Liver (tissue), 3 donors: ENCODE measurements around the gene MYO1B.

Source experiments
- CTCF ChIP-seq: fragments of 150-350 bp; IDR thresholded peaks from 2 replicates; pipeline ENCODE4 v1.5.1; 2017; ENCODE audit warnings: improper control_type of control experiment, low read depth, low read length; ENCODE audit not compliant: missing input control
- GABPA ChIP-seq, 2 donors: IDR thresholded peaks in 1 of 2; conservative IDR thresholded peaks in 1 of 2; 2 replicates each; pipeline ENCODE4 v1.6.1; 2016; ENCODE audit warnings: antibody characterized with exemption in 2 of 2, mild to moderate bottlenecking in 1 of 2, moderate library complexity in 1 of 2
- HNF4G ChIP-seq: IDR thresholded peaks from 2 replicates; pipeline ENCODE4 v1.6.1; 2016; ENCODE audit warnings: antibody characterized with exemption
- JUND ChIP-seq, 2 donors: IDR thresholded peaks; 2 replicates each; pipeline ENCODE4 v1.6.1; 2016; ENCODE audit warnings: antibody characterized with exemption in 2 of 2
- RAD21 ChIP-seq, 2 donors: IDR thresholded peaks; 2 replicates each; pipeline ENCODE4 v1.6.1; 2016; ENCODE audit warnings: antibody characterized with exemption in 2 of 2, mild to moderate bottlenecking in 2 of 2
- REST ChIP-seq: IDR thresholded peaks from 2 replicates; pipeline ENCODE4 v1.6.1; 2016; ENCODE audit warnings: antibody characterized with exemption, mild to moderate bottlenecking
- SP1 ChIP-seq: IDR thresholded peaks from 2 replicates; pipeline ENCODE4 v1.6.1; 2018; ENCODE audit warnings: antibody characterized with exemption, mild to moderate bottlenecking
- TAF1 ChIP-seq: conservative IDR thresholded peaks from 2 replicates; pipeline ENCODE4 v1.6.1; 2016; ENCODE audit warnings: antibody characterized with exemption, mild to moderate bottlenecking
- donor health status: healthy.
- donor health status: healthy.

- TF ChIP-seq CTCF (no peak), REST (no peak), JUND (IDR thresholded peaks at IDR 0.05) (no peak), HNF4G (no peak), SP1 (no peak), RAD21 (IDR thresholded peaks at IDR 0.05) (no peak), TAF1 (no peak), GABPA (IDR thresholded peaks at IDR 0.05 in 1 of 2, conservative IDR thresholded peaks at IDR 0.05 in 1 of 2) (no peak)
These were observed 154.4 kb downstream of the MYO1B start for GRCh38 chr2:191399601-191400000.
